Ishikawa (cell line): ENCODE data around the gene CCDC183.

Source experiments
- CEBPB ChIP-seq: IDR thresholded peaks from 2 replicates; pipeline ENCODE4 v1.6.1; 2012
- CREB1 ChIP-seq: IDR thresholded peaks from 2 replicates; pipeline ENCODE4 v1.6.1; 2012; ENCODE audit warnings: low read depth
- EGR1 ChIP-seq: IDR thresholded peaks from 2 replicates; pipeline ENCODE4 v1.6.1; 2012
- EP300 ChIP-seq: IDR thresholded peaks from 2 replicates; pipeline ENCODE4 v1.6.1; 2012; ENCODE audit warnings: borderline replicate concordance
- FOXM1 ChIP-seq: IDR thresholded peaks from 2 replicates; pipeline ENCODE4 v1.6.1; 2012; ENCODE audit warnings: low read depth, borderline replicate concordance
- MAX ChIP-seq: IDR thresholded peaks from 2 replicates; pipeline ENCODE4 v1.6.1; 2012
- NFIC ChIP-seq: IDR thresholded peaks from 2 replicates; pipeline ENCODE4 v1.6.1; 2012
- RAD21 ChIP-seq: IDR thresholded peaks from 2 replicates; pipeline ENCODE4 v1.6.1; 2012; ENCODE audit warnings: low read depth
- REST ChIP-seq: IDR thresholded peaks from 2 replicates; pipeline ENCODE4 v1.6.1; 2012; ENCODE audit warnings: low read depth, mild to moderate bottlenecking
- TAF1 ChIP-seq: IDR thresholded peaks from 2 replicates; pipeline ENCODE4 v1.6.1; 2012; ENCODE audit warnings: low read depth, mild to moderate bottlenecking
- TCF12 ChIP-seq: IDR thresholded peaks from 2 replicates; pipeline ENCODE4 v1.6.1; 2012; ENCODE audit warnings: low read depth
- TEAD4 ChIP-seq: IDR thresholded peaks from 2 replicates; pipeline ENCODE4 v1.6.1; 2012
- USF1 ChIP-seq: IDR thresholded peaks from 2 replicates; pipeline ENCODE4 v1.6.1; 2012
- YY1 ChIP-seq: IDR thresholded peaks from 2 replicates; pipeline ENCODE4 v1.6.1; 2012; ENCODE audit warnings: low read depth
- ZBTB7A ChIP-seq: IDR thresholded peaks from 2 replicates; pipeline ENCODE4 v1.6.1; 2012; ENCODE audit warnings: low read depth

The CCDC183 gene

GRCh38 chr9:136759001-136759400, 37.1 kb upstream of the CCDC183 start:
- no peak for TF ChIP-seq TEAD4
- TF ChIP-seq TCF12: no peak
- no peak for TF ChIP-seq EGR1
- TF ChIP-seq CREB1: no peak
- no peak for TF ChIP-seq RAD21
- no peak for TF ChIP-seq USF1
- no peak for TF ChIP-seq FOXM1
- no peak for TF ChIP-seq REST
- no peak for TF ChIP-seq ZBTB7A
- TF ChIP-seq TAF1: no peak
- no peak for TF ChIP-seq EP300
- TF ChIP-seq CEBPB: no peak
- no peak for TF ChIP-seq YY1
- no peak for TF ChIP-seq MAX

- no peak for TF ChIP-seq TCF12
- TF ChIP-seq EGR1: no peak
- TF ChIP-seq CREB1: no peak
- no peak for TF ChIP-seq TEAD4
- no peak for TF ChIP-seq REST
- TF ChIP-seq USF1: no peak
- TF ChIP-seq MAX: no peak
- TF ChIP-seq ZBTB7A: no peak
- no peak for TF ChIP-seq FOXM1
- TF ChIP-seq RAD21: no peak
- no peak for TF ChIP-seq CEBPB
- TF ChIP-seq NFIC: no peak
- no peak for TF ChIP-seq TAF1
- TF ChIP-seq EP300: no peak
- no peak for TF ChIP-seq YY1
These were observed 36.5 kb upstream of the CCDC183 start for GRCh38 chr9:136759436-136760325.

GRCh38 chr9:136760424-136760823, 35.7 kb upstream of the CCDC183 start:
- no peak for TF ChIP-seq USF1

GRCh38 chr9:136760834-136761544, 35.1 kb upstream of the CCDC183 start:
- peak; percentile 38; the same call in 1 of the 2 replicates for TF ChIP-seq RAD21

- TF ChIP-seq EGR1: no peak
- no peak for TF ChIP-seq ZBTB7A
- TF ChIP-seq EP300: no peak
- TF ChIP-seq NFIC: no peak
- TF ChIP-seq TAF1: no peak
- TF ChIP-seq YY1: no peak
- TF ChIP-seq REST: no peak
- no peak for TF ChIP-seq FOXM1
- TF ChIP-seq TCF12: no peak
- no peak for TF ChIP-seq CREB1
- TF ChIP-seq RAD21: no peak
- no peak for TF ChIP-seq TEAD4
- no peak for TF ChIP-seq USF1
- TF ChIP-seq MAX: no peak
- no peak for TF ChIP-seq CEBPB
These were observed 34.6 kb upstream of the CCDC183 start for GRCh38 chr9:136761545-136761981.
